Activated naive CD8-positive, alpha-beta T cell (primary cell): ENCODE measurements around the gene SLC9A1.
A peak's percentile ranks its signal among the peaks of the same experiment; 100 is the strongest.

Experiments
- H3K27ac Mint-ChIP-seq: one replicate; pipeline ENCODE4 v1.8.0; 2021; ENCODE audit warnings: mixed read lengths
- H3K27me3 Mint-ChIP-seq: one replicate; pipeline ENCODE4 v1.8.0; 2021; ENCODE audit warnings: mixed read lengths
- H3K36me3 Mint-ChIP-seq: one replicate; pipeline ENCODE4 v1.8.0; 2021; ENCODE audit warnings: mixed read lengths
- H3K4me1 Mint-ChIP-seq: one replicate; pipeline ENCODE4 v1.8.0; 2021; ENCODE audit warnings: low read depth, mixed read lengths
- H3K4me3 Mint-ChIP-seq: one replicate; pipeline ENCODE4 v1.8.0; 2021; ENCODE audit warnings: mild to moderate bottlenecking, mixed read lengths
- H3K9me3 Mint-ChIP-seq: one replicate; pipeline ENCODE4 v1.8.0; 2021; ENCODE audit warnings: low read depth, mixed read lengths

Gene SLC9A1

DNA sequence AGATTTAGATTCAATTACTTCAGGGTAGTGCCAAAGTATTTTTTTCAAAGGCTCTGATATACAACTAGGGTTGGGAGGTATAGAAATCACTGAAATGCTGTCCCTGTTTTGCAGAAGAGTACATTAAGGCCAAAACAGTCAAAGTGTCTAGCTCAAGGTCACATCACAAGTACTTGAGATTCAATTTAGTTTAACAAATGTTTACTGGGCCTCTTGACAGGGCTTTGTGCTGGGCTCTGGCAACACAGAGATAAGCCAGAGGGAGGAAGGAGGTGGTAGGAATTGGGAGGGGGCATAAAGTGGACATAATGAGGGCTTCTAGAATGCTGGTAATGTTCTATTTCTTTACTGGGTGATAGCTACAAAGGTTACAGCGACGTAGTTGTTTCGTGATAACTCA, 2.3 kb upstream of the SLC9A1 start:
- H3K4me3 Mint-ChIP-seq, result no peak overlapping the region
- peaks cover 40% of the 10 kb centered on the region for H3K4me1 Mint-ChIP-seq
- H3K27ac Mint-ChIP-seq, result peak overlapping the region; percentile 16

DNA sequence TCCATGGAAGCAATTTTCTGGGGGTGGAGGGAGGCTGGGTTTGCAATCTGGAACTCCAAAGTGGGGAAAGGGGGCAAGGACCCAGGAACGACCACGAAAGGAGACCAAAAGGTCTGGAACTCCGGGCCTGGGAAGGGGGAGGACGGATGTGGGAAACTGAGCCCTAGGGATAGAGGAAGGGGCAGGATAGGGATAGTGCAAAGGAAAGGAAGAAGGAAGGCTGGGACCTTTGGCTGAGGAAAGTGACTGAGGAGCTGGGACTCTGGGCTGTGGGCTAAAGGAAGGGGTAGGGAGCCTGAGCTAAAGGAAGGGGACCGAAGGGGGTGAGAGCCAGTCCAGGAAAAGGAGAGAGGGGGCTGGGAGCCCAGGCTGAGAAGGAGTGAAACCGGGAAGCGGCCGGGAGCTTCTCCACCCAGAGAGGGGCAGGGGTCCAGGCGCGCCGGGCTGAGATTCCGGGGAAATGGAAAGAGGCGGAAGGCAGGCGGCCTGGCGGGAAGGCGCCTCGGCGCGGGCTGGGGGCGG, 395 bp downstream of the SLC9A1 start:
- H3K36me3 Mint-ChIP-seq, result no peaks in the 10 kb centered on the region
- H3K4me3 Mint-ChIP-seq, result peak overlapping the region; percentile 91
- no peaks in the 10 kb centered on the region for H3K27me3 Mint-ChIP-seq
- H3K27ac Mint-ChIP-seq, result peak overlapping the region; percentile 83
- H3K4me1 Mint-ChIP-seq, result peaks cover 55% of the 10 kb centered on the region
- H3K9me3 Mint-ChIP-seq, result no peaks in the 10 kb centered on the region

More for the DNA sequence above, 2.3 kb upstream of the SLC9A1 start:
- Mint-ChIP-seq H3K9me3 (no peaks in the 10 kb centered on the region), H3K27me3 (no peaks in the 10 kb centered on the region), H3K36me3 (no peaks in the 10 kb centered on the region)

DNA sequence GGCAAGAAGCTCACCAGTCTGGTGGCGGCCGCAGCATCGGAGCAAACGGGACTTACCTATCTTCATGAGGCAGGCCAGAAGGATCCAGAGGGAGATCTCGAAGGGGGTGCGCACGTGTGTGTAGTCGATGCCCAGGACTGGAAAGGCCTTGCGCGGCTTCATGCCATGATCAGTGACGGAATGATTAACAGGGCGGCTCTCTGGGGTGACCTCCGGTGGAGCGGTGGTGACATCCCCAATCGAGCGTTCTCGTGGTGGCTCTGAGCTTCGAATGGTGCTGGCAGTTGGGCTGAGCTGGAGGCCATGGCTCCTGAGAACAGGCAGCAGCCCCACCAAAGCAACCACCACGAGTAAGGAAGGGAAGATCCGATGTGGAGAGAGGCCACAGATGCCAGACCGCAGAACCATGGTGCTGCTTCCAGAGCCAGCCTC, 982 bp downstream of the SLC9A1 start:
- Mint-ChIP-seq H3K27me3 (no peaks in the 10 kb centered on the region), H3K4me1 (peaks cover 61% of the 10 kb centered on the region)

DNA sequence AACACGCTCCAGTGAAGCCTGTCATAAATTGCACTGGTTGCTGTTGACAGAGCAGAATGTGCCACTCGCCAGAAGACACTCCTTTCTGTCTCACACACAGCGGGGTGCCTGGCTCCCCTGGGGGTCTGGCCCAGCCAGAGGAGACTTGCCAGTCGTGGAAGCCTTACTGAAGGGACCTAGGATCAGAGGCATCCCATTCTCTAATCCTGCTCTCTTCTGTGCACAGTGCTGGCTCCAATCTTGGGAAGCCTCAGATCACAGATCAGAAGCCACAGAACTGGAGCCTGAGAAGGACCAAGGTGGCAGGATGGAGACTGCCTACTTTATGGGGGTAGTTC, 1.4 kb downstream of the SLC9A1 start:
- Mint-ChIP-seq H3K27ac (peak overlapping the region; percentile 83), H3K27me3 (no peaks in the 10 kb centered on the region), H3K9me3 (no peaks in the 10 kb centered on the region), H3K4me1 (peaks cover 65% of the 10 kb centered on the region), H3K36me3 (no peaks in the 10 kb centered on the region), H3K4me3 (peak overlapping the region; percentile 91)

More for the DNA sequence above, 982 bp downstream of the SLC9A1 start:
- Mint-ChIP-seq H3K9me3 (no peaks in the 10 kb centered on the region), H3K27ac (peak overlapping the region; percentile 83), H3K36me3 (no peaks in the 10 kb centered on the region), H3K4me3 (peak overlapping the region; percentile 91)

DNA sequence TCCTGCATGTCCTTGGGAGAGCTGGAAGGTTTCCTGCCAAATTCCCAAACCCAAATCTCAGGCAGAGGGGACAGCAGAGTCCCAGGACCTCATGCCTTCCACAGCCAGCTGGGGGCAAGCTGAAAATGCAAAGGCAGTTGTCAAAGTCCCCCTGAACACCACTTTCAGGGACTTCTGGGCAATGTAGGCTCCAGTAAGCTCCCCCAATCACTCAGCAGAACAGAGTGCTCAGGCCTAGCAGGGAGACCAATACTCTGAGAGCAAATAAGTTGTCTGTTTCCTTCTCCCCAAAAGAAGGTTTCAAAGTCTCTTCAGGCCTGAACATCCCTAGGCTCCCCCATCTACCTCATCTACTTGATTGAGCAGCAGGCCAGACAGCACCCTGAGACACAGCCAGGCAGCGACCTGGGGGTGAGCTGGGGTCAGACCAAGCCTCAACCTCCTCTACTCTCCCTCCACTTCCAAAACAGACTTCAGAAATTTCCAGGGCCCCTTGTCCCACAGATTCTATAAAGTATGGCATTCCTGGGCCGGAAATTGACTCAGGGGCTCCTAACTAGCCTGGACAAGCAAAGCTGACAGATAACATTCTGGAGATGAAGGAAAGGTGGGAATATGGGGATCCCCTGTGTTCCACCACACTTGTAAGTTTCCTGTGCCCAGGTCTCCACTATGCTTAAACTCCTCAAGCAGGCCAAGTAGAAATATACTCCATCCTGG, 1.9 kb downstream of the SLC9A1 start:
- H3K4me1 Mint-ChIP-seq, result peaks cover 71% of the 10 kb centered on the region
- no peaks in the 10 kb centered on the region for H3K36me3 Mint-ChIP-seq
- H3K27ac Mint-ChIP-seq, result peak overlapping the region; percentile 83
- peak overlapping the region; percentile 91 for H3K4me3 Mint-ChIP-seq
- H3K9me3 Mint-ChIP-seq, result no peaks in the 10 kb centered on the region
- H3K27me3 Mint-ChIP-seq, result no peaks in the 10 kb centered on the region

DNA sequence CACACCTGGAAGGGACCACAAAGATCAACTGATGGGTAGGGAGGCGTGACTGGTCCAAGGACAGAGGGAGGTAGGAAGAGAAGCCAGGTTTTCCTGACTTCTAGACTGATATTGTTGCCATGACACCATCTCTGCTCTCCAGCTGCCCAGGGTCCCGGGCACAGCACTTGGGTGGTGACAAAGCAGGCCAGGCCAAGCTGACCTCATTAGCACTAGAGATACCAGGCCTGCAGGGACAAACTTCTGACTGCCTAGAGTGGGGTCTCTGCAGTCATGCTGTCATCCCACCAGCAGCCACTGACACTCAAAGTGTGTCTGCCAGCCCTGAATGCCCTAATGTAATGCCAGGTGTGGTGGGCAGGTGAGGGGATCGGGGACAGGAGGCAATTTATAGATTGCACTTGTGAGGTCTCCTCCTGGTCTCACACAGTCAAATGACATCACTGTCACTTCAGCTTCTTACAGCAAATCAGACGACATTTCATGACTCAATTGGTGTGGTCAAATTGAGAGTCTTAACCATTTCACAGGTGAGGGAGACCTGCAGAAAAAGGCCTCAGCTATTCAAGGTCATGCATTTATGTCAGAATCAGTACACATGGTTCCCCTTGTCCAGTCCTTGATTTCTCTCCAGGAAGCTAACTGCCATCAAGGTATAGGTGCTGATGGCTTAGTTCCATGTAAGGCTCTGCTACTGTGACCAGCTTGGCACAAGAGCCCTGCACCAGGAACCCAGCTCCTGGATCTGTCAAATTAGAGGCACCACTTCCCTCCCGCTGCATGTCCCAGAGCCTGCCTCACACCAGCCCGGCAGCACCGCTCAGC, 2.7 kb downstream of the SLC9A1 start:
- H3K4me3 Mint-ChIP-seq, result peak overlapping the region; percentile 91
- H3K9me3 Mint-ChIP-seq, result no peaks in the 10 kb centered on the region
- H3K27ac Mint-ChIP-seq, result peak overlapping the region; percentile 34
- H3K27me3 Mint-ChIP-seq, result no peaks in the 10 kb centered on the region
- H3K36me3 Mint-ChIP-seq, result no peaks in the 10 kb centered on the region
- peaks cover 71% of the 10 kb centered on the region for H3K4me1 Mint-ChIP-seq

DNA sequence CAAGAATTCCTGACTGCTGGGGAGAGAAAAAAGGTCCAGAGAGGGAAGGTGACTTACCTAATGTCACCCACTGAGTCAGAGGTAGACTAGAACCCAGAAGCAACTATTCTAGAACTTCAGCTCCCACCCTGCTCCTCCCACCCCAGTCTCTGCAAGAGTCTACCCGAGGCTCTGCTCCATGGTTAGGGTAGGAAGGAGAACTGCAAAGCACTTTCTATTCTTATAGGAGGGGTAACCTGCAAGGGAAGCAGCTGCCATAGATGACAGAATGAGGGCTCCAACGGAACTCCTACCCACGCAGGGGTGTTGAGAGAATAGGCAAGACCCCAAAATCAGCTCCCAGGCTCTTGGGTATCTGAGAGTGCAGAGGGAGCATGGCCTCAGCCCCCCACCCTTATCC, 4.3 kb downstream of the SLC9A1 start:
- Mint-ChIP-seq H3K27ac (no peak overlapping the region), H3K4me3 (no peak overlapping the region), H3K27me3 (no peaks in the 10 kb centered on the region), H3K9me3 (no peaks in the 10 kb centered on the region), H3K4me1 (peaks cover 71% of the 10 kb centered on the region), H3K36me3 (no peaks in the 10 kb centered on the region)

DNA sequence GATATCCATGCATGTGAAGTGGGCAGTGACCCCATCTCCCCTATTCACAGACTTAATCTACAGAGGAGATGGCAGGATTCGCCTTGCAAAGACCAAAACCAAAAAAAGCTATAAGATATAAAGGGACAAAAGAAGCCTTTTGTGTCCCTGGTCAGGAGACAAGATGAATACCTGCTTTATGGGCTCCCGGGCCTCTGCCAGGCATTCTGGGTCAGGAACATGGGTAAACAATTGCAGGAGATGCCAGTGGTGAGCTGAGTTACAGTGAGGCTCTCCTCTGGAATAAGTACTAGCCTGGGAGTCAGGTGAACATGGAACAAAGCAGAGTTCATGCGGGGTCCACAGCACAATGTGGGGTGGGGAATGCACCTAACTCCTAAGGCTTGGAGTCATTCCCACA, 4.7 kb downstream of the SLC9A1 start:
- Mint-ChIP-seq H3K4me1 (peaks cover 68% of the 10 kb centered on the region), H3K9me3 (no peaks in the 10 kb centered on the region), H3K27me3 (no peaks in the 10 kb centered on the region), H3K4me3 (no peak overlapping the region), H3K36me3 (no peaks in the 10 kb centered on the region), H3K27ac (no peak overlapping the region)

DNA sequence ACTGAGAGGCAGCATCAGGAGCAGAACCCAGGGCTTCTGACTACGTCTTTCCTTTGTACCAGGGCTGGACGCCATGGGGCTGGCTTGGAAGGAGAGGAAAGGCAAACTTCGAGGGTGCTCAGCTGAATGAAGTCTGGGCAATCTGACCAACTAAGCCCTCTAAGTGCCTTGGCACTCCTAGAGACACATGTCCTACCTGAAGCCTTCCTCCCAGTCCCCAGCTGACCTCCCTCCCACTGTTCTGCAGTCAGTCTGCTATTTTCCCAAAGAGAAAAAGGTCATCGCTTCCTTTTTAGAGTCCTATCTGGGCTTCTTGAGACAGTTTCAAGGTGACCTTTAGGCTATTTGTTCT, 5.2 kb downstream of the SLC9A1 start:
- peaks cover 66% of the 10 kb centered on the region for H3K4me1 Mint-ChIP-seq
- H3K27me3 Mint-ChIP-seq, result no peaks in the 10 kb centered on the region
- H3K4me3 Mint-ChIP-seq, result no peak overlapping the region
- H3K9me3 Mint-ChIP-seq, result no peaks in the 10 kb centered on the region
- H3K27ac Mint-ChIP-seq, result no peak overlapping the region
- no peaks in the 10 kb centered on the region for H3K36me3 Mint-ChIP-seq

DNA sequence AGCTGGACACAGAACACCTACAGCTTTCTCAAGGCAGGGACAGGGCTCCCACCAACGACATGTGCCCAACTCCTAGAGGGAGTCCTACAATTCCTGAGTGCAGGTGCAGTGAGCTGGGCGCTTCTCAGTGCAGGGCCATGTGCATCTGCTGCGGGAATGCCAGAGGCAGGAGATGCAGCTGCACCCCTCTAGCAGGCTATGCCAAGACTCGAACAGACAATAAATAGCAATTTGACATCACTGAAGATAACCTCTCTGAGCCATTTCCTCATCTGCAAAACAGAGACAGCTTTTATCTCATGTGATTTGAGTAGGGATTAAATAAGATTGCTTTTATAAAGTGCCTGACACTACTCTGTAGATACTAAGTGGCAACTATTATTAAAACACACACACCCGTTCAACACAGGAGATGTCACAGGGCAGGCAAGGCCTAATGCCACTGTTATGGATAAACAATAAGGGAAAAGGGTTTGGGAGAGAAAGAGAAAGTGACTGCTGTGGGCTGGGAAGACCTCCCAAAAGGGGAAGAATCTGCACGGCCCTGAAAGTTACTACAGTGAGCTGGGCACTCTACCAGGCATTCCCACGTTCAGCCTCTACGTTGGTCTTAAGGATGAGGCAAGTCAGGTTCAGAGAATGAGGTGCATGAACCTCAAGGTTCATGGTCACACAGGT, 5.7 kb downstream of the SLC9A1 start:
- Mint-ChIP-seq H3K36me3 (no peaks in the 10 kb centered on the region), H3K4me1 (peaks cover 63% of the 10 kb centered on the region), H3K27ac (peak overlapping the region; percentile 5), H3K4me3 (peak overlapping the region; percentile 35), H3K9me3 (no peaks in the 10 kb centered on the region), H3K27me3 (no peaks in the 10 kb centered on the region)

DNA sequence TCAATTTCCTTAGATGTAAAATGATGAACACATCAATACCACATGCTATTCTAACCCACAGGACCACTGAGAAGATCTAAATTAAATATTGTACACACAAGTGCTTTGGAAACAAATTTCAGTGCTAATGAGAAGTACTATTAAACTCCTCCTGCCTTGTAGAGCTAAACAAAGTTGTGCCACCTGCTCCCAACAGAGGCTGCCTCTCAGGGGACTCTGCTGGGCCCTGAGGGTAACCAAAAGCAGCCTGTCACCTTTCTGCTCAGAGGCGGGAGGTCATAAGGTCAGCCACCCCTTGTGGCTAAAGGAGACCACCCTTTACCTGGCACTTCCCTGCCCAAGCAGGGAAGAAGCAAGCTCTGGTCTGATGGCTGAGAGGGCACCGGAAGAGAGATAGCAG, 6.3 kb downstream of the SLC9A1 start:
- H3K27ac Mint-ChIP-seq, result peak overlapping the region; percentile 5
- no peaks in the 10 kb centered on the region for H3K36me3 Mint-ChIP-seq
- peaks cover 62% of the 10 kb centered on the region for H3K4me1 Mint-ChIP-seq
- no peaks in the 10 kb centered on the region for H3K9me3 Mint-ChIP-seq
- H3K4me3 Mint-ChIP-seq, result no peak overlapping the region
- no peaks in the 10 kb centered on the region for H3K27me3 Mint-ChIP-seq

DNA sequence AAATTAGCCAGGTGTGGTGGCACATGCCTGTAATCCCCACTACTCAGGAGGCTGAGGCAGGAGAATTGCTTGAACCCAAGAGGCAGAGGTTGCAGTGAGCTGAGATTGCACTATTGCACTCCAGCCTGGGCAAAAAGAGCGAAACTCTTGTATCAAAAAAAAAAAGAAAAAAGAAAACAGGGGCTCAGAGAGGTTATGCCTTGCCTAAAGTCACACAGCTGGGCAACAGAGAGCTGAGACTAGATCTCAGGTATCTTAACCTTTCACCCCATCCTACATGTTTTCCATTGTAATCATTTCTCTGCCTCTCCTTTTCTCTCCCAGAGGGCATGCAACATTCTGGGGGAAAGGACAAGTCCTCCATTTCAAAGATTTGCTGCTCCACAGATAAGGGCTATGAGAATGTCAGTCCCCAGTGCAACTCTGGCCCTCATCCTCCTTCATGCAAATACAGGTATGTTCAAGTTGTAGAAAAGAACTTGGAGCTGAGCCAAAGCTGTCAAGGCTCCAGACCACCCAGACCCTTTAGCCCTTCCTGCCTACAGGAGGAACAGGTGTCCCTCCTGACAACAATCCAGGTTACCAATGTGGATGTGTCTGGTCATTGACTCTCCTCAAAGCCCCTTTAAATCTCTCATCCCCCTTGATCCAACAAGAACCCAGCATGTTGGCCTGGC, 6.9 kb downstream of the SLC9A1 start:
- no peaks in the 10 kb centered on the region for H3K9me3 Mint-ChIP-seq
- no peak overlapping the region for H3K27ac Mint-ChIP-seq
- H3K4me3 Mint-ChIP-seq, result no peak overlapping the region
- H3K27me3 Mint-ChIP-seq, result no peaks in the 10 kb centered on the region
- peaks cover 62% of the 10 kb centered on the region for H3K4me1 Mint-ChIP-seq
- H3K36me3 Mint-ChIP-seq, result no peaks in the 10 kb centered on the region

DNA sequence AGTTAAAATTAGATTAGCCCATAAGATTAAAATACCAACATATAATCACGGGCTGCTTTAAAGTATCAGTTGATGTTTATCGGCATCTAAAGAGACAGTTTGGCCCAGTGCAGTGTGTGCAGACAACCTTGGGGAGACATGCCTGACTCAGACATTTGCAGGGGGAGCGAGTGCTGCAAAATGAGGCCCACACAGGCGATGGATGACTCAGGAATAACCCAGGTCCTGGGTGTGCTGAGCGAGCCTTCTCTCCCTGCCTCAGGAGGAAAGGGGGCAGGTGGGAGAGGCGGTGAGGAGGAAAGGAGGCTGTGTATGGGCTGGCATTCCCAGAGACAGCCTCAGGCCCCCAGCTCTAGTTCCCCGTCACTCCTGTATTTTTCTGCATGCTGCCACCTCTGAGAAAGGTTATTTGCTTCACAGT, 9.0 kb downstream of the SLC9A1 start:
- H3K27ac Mint-ChIP-seq, result no peak overlapping the region
- no peaks in the 10 kb centered on the region for H3K9me3 Mint-ChIP-seq
- peaks cover 61% of the 10 kb centered on the region for H3K4me1 Mint-ChIP-seq

DNA sequence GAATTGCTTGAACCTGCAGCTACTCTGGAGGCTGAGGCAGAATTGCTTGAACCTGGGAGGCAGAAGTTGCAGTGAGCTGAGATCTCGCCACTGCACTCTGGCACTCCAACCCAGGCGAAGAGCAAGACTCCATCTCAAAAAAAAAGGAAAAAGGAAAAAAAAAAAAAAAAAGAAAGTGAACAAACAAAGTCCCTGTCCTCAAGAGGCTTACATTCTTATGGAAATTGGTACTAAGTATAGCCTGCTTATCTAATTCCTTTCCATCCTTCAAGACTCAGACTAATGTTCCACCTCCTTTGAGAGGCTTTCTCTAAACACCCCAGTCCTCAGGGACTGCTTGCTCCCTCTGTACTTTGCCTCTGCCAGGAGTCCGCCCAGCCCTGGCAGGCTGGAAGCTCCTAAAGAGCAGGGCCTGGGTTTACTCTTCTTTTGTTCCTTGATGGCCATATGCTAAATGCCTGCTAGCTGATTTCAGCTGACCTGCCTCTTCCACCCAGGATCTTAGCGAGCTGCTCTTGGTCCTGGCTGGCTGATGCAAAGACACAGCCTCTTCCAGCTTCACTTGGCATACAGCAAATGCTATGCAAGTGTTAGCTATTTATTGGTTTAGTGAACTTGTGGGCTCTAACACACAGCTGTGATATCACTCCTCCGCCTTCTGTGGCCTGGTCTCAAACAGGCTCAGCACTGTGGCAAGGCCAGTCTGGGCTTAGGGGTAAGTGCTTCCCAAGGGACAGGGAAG, 9.8 kb downstream of the SLC9A1 start:
- Mint-ChIP-seq H3K27ac (no peak overlapping the region), H3K4me3 (no peak overlapping the region), H3K4me1 (peaks cover 59% of the 10 kb centered on the region), H3K9me3 (no peaks in the 10 kb centered on the region), H3K36me3 (no peaks in the 10 kb centered on the region), H3K27me3 (no peaks in the 10 kb centered on the region)

More for the DNA sequence above, 9.0 kb downstream of the SLC9A1 start:
- H3K36me3 Mint-ChIP-seq, result no peaks in the 10 kb centered on the region
- H3K27me3 Mint-ChIP-seq, result no peaks in the 10 kb centered on the region
- no peak overlapping the region for H3K4me3 Mint-ChIP-seq
